ENCODE measurements around the gene C1orf116.

DNA sequence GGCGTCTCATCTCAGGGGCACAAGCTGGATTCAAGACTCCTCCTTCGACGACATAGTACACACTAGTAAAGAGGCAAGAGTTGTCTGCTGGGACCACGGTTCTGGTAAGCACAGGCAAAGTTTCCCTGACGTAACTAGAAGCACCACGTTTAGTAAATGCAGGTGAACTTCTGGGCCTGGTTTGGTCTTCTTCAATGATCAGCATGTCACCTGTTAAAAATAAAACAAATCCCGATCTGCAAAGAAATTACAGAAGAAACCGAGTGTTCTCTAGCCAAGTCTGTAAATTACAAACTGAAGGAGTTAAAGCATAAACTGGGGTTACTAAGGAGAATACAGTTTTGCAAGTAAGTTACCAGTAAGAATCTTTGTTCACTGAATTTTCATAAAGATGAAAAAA is 17.0 kb upstream of the C1orf116 start:
- TF ChIP-seq RAD21 (IDR thresholded peaks at IDR 0.05; ENCODE audit: low read length) (no peak), RXRA (IDR thresholded peaks at IDR 0.05; ENCODE audit: borderline replicate concordance, low read depth) (no peak), GATA2 (CRISPR knock-in tag; IDR thresholded peaks at IDR 0.05) (no peak), FOXM1 (IDR thresholded peaks at IDR 0.05; ENCODE audit: low read depth) (no peak)
- TF ChIP-seq, protein P1, sequence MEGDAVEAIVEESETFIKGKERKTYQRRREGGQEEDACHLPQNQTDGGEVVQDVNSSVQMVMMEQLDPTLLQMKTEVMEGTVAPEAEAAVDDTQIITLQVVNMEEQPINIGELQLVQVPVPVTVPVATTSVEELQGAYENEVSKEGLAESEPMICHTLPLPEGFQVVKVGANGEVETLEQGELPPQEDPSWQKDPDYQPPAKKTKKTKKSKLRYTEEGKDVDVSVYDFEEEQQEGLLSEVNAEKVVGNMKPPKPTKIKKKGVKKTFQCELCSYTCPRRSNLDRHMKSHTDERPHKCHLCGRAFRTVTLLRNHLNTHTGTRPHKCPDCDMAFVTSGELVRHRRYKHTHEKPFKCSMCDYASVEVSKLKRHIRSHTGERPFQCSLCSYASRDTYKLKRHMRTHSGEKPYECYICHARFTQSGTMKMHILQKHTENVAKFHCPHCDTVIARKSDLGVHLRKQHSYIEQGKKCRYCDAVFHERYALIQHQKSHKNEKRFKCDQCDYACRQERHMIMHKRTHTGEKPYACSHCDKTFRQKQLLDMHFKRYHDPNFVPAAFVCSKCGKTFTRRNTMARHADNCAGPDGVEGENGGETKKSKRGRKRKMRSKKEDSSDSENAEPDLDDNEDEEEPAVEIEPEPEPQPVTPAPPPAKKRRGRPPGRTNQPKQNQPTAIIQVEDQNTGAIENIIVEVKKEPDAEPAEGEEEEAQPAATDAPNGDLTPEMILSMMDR (IDR thresholded peaks at IDR 0.05) = no peak

Measured in SK-N-SH (cell line).